ENCODE results near the gene CCDC7.
"Not testable (repeated sequence)": the region's sequence is repeated elsewhere in the genome, so short reads cannot be mapped to it uniquely, and the experiment has no call there.

Gene CCDC7

GRCh38 chr10:32687546-32687945 lies 241.6 kb downstream of the CCDC7 start:
- DNase-seq (ENCODE audit: low read depth in 2 of 3, low spot score in 2 of 3), result no peak

- no peak for DNase-seq (ENCODE audit: low read depth in 2 of 3, low spot score in 2 of 3)
Measured at GRCh38 chr10:32692174-32692573, 246.2 kb downstream of the CCDC7 start.

- DNase-seq (ENCODE audit: low read depth in 2 of 3, low spot score in 2 of 3), result no peak
Measured at GRCh38 chr10:32693441-32693979, 247.6 kb downstream of the CCDC7 start.

- DNase-seq (ENCODE audit: low read depth in 2 of 3, low spot score in 2 of 3), result not testable (repeated sequence)
Measured at GRCh38 chr10:32699683-32700082, 253.7 kb downstream of the CCDC7 start.

- no peak for DNase-seq (ENCODE audit: low read depth in 2 of 3, low spot score in 2 of 3)
Measured at GRCh38 chr10:32713560-32713959, 267.6 kb downstream of the CCDC7 start.

GRCh38 chr10:32731527-32731926 lies 285.6 kb downstream of the CCDC7 start:
- DNase-seq (ENCODE audit: low read depth in 2 of 3, low spot score in 2 of 3), result no peak

GRCh38 chr10:32738958-32739357 lies 293.0 kb downstream of the CCDC7 start:
- DNase-seq (ENCODE audit: low read depth in 2 of 3, low spot score in 2 of 3), result no peak

- no peak for DNase-seq (ENCODE audit: low read depth in 2 of 3, low spot score in 2 of 3)
Measured at GRCh38 chr10:32744321-32744720, 298.4 kb downstream of the CCDC7 start.

GRCh38 chr10:32746869-32747268 lies 300.9 kb downstream of the CCDC7 start:
- no peak for DNase-seq (ENCODE audit: low read depth in 2 of 3, low spot score in 2 of 3)

GRCh38 chr10:32751582-32751981 lies 305.6 kb downstream of the CCDC7 start:
- no peak for DNase-seq (ENCODE audit: low read depth in 2 of 3, low spot score in 2 of 3)

GRCh38 chr10:32754900-32755299 lies 309.0 kb downstream of the CCDC7 start:
- not testable (repeated sequence) for DNase-seq (ENCODE audit: low read depth in 2 of 3, low spot score in 2 of 3)

GRCh38 chr10:32771217-32771616 lies 325.3 kb downstream of the CCDC7 start:
- DNase-seq (ENCODE audit: low read depth in 2 of 3, low spot score in 2 of 3), result no peak

GRCh38 chr10:32773105-32773504 lies 327.2 kb downstream of the CCDC7 start:
- no peak for DNase-seq (ENCODE audit: low read depth in 2 of 3, low spot score in 2 of 3)

- no peak for DNase-seq (ENCODE audit: low read depth in 2 of 3, low spot score in 2 of 3)
Measured at GRCh38 chr10:32786968-32787367, 341.0 kb downstream of the CCDC7 start.

GRCh38 chr10:32787690-32788284 lies 341.8 kb downstream of the CCDC7 start:
- no peak for DNase-seq (ENCODE audit: low read depth in 2 of 3, low spot score in 2 of 3)

GRCh38 chr10:32788359-32788758 lies 342.4 kb downstream of the CCDC7 start:
- DNase-seq (ENCODE audit: low read depth in 2 of 3, low spot score in 2 of 3), result no peak

- no peak for DNase-seq (ENCODE audit: low read depth in 2 of 3, low spot score in 2 of 3)
Measured at GRCh38 chr10:32790483-32790882, 344.5 kb downstream of the CCDC7 start.

- DNase-seq (ENCODE audit: low read depth in 2 of 3, low spot score in 2 of 3), result no peak
Measured at GRCh38 chr10:32793033-32793432, 347.1 kb downstream of the CCDC7 start.

- DNase-seq (ENCODE audit: low read depth in 2 of 3, low spot score in 2 of 3), result no peak
Measured at GRCh38 chr10:32795598-32796183, 349.8 kb downstream of the CCDC7 start.

- DNase-seq (ENCODE audit: low read depth in 2 of 3, low spot score in 2 of 3), result not testable (repeated sequence)
Measured at GRCh38 chr10:32797393-32797792, 351.5 kb downstream of the CCDC7 start.

- DNase-seq (ENCODE audit: low read depth in 2 of 3, low spot score in 2 of 3), result no peak
Measured at GRCh38 chr10:32846974-32847373, 401.0 kb downstream of the CCDC7 start.

- DNase-seq (ENCODE audit: low read depth in 2 of 3, low spot score in 2 of 3), result no peak
Measured at GRCh38 chr10:32851301-32851700, 405.4 kb downstream of the CCDC7 start.

- DNase-seq (ENCODE audit: low read depth in 2 of 3, low spot score in 2 of 3), result no peak
Measured at GRCh38 chr10:32854435-32854834, 408.5 kb downstream of the CCDC7 start.
